Muscle of leg (tissue), 11 donors: Measurements from ENCODE around the gene FAM163B. TPM values are rescaled to one million over a fixed set of nuclear protein-coding genes. Genes with fewer than 3 reads are reported as not detected.

Experiments used
- DNase-seq: peaks from one replicate; pipeline ENCODE4 v3.0.0; 2013
- H3K27ac ChIP-seq: one replicate; pipeline ENCODE4 v1.5.1; 2013; ENCODE audit warnings: mild to moderate bottlenecking, low read length, control low read depth
- H3K27me3 ChIP-seq: one replicate; pipeline ENCODE4 v1.6.1; 2013; ENCODE audit warnings: low read length; ENCODE audit not compliant: control insufficient read depth, insufficient read depth
- H3K36me3 ChIP-seq: one replicate; pipeline ENCODE4 v1.6.1; 2013; ENCODE audit warnings: low read length; ENCODE audit not compliant: control insufficient read depth, insufficient read depth
- H3K4me1 ChIP-seq: one replicate; pipeline ENCODE4 v1.6.1; 2013; ENCODE audit warnings: low read length; ENCODE audit not compliant: control insufficient read depth, insufficient read depth
- H3K4me3 ChIP-seq: one replicate; pipeline ENCODE4 v1.5.1; 2013; ENCODE audit warnings: low read length, control low read depth
- H3K9me3 ChIP-seq: replicated peaks from 2 replicates; pipeline ENCODE4 v1.6.1; 2013; ENCODE audit warnings: low read depth, low read length; ENCODE audit not compliant: control insufficient read depth
- WGBS: methylation state at CpG from one replicate; pipeline ENCODE4 v1.1.5; 2013; ENCODE audit warnings: missing lambda C conversion rate; ENCODE audit not compliant: insufficient coverage; 5-methylcytosine and 5-hydroxymethylcytosine counted together
- polyA plus RNA-seq, 8 donors: library from polyadenylated mRNA; unstranded; fragments of 120-200 nt; gene quantifications; one replicate each; pipeline versions ENCODE4 v1.2.1 to v1.2.3, GENCODE V29; 2013; ENCODE audit warnings: inconsistent platforms in 1 of 8, low replicate concordance in 1 of 8; ENCODE audit not compliant: insufficient read length in 8 of 8, insufficient read depth in 1 of 8
- total RNA-seq: library from RNA; stranded (reverse); fragments of 120-200 nt; gene quantifications from one replicate; pipeline ENCODE4 v1.2.4, GENCODE V29; 2013

FAM163B gene
- total and polyA plus RNA-seq, 9 donors = 0.13 to 0.36 (median 0.18) TPM; not detected in 6

DNA sequence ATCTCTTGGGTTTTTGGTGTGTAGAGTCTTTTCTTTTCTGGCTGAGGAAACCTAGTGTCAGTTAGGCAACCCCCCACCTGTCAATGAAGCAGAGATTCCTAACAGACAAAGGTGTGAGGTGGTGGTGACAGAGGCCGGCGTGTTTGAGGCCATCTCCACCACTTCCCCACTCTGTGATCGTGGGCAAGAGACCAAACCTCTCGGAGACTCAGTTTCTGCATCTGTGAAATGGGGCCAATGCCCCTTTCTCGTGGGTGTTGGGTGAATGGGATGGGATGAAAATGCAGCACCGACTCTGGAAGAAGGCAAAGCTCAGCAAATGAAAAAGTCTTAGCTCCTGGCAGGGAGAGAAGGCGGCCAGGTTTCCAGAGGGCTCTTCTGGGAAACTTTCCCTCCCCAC is 807 bp downstream of the FAM163B start:
- H3K4me1 ChIP-seq = peaks cover 14% of the 10 kb centered on the region
- no peak overlapping the region for H3K27ac ChIP-seq
- WGBS = 60% methylated on average over 1 of the region's 7 CpGs
- H3K4me3 ChIP-seq = no peak overlapping the region
- H3K27me3 ChIP-seq = peaks cover 69% of the 10 kb centered on the region
- DNase-seq = no peak
- H3K9me3 ChIP-seq = no peaks in the 10 kb centered on the region
- H3K36me3 ChIP-seq = no peaks in the 10 kb centered on the region

DNA sequence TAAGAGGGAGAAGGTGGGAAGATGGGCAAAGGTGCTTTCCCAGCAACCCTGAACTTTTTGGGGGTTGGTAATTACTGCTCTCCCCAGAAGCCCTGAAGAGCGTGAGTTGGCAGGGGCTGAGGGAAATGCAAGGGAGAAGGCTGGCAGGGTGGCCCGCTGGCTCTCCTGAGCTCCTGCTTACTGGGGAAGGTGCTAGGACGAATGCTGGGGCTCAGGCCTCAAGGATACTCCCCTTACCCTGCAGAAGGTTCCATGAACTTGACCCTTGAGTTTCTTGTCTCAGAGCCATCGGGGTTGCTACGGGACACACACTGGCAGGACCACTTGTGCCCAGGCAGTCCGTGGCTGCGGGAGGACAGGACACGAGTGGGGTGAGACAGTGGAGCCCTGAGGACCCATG is 1.2 kb downstream of the FAM163B start:
- Histone ChIP-seq H3K4me3 (no peak overlapping the region), H3K9me3 (no peaks in the 10 kb centered on the region), H3K36me3 (no peaks in the 10 kb centered on the region), H3K27me3 (peaks cover 65% of the 10 kb centered on the region), H3K4me1 (peaks cover 14% of the 10 kb centered on the region), H3K27ac (no peak overlapping the region)
- 86% methylated on average over 4 of the region's 8 CpGs for WGBS
- no peak for DNase-seq

DNA sequence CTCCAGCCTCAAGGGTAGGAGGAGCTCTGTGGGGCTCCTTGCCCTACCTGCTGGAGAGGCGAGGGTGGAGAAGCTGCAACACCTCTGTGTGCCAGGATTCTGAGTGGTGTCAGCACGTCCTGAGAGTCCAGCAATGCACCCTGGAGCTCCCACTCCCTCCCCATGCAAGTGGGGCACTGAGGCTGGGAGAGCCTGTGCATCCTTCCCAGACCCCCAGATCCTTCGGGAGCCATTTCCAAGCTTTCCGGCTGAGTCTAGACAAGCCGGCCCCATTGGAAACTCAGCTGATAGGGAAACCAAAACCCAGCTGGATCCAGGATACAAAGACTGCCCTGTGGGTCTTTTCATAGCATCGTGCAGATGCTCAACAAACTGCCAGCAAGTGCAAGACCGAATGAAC is 1.8 kb downstream of the FAM163B start:
- DNase-seq = no peak
- Histone ChIP-seq H3K9me3 (no peaks in the 10 kb centered on the region), H3K27me3 (peaks cover 62% of the 10 kb centered on the region), H3K36me3 (no peaks in the 10 kb centered on the region), H3K4me3 (no peak overlapping the region), H3K4me1 (peaks cover 14% of the 10 kb centered on the region), H3K27ac (no peak overlapping the region)
- WGBS = 38% methylated on average over 5 of the region's 7 CpGs

DNA sequence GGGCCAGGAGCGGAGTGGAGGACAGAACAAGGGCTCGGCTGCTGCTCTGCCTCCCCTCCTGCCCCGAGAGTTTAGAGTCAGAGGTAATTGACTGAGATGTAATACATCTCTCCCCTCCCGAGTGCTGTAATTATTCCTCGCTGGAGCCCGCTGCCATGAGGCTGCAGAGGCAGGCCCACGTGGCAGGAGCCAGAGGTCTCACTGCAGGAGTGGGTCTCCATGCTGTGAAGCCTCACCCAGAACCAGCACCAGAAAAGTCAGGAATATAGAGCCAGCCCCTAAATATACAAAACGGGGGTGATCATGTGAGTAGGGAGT is 2.5 kb downstream of the FAM163B start:
- H3K36me3 ChIP-seq = no peaks in the 10 kb centered on the region
- no peak for DNase-seq
- H3K27ac ChIP-seq = no peak overlapping the region
- WGBS = 23% methylated on average over 4 of the region's 8 CpGs
- H3K4me1 ChIP-seq = peaks cover 16% of the 10 kb centered on the region
- no peak overlapping the region for H3K4me3 ChIP-seq
- H3K27me3 ChIP-seq = peaks cover 64% of the 10 kb centered on the region
- no peaks in the 10 kb centered on the region for H3K9me3 ChIP-seq

DNA sequence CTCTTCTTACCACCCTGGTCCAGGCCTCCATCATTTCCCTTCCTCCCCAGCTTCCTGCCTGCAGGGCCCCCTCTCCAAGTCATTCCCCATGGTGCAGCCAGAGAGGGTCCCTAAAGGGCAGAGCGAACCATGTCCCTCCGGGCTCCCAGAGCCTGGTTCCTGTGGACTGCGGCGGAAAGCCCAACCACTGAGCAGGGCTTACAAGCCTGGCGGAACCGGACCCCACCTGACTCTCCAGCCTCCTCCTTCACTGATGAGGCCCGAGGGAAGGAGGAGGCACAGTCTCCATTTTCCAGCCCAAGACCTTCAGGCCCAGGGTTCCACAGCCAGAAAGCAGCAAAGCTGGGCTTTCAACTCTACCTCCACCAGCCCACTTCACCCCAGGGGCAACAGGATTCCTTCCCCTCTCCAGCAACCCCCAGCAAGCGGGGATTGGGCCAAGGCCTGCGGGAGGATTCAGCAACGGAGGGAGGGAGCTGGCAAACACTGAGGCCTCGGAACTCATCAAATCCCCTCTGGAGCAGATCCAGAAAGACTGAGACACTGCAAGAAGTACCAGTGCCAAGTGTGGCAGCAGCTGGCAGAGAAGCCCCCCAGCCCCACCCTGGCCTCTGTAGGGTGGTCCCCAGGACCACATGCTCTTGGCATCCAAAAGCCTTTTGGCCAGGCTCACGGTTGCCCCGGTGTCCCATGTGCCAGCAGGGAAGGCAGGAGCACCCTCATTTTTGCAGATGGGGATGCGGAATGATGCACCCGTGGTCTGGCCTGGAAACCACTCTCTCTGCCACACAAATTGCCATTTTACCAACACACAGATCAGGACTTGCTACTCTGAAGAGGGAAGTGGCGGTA is 3.1 kb downstream of the FAM163B start:
- peaks cover 16% of the 10 kb centered on the region for H3K4me1 ChIP-seq
- H3K36me3 ChIP-seq = no peaks in the 10 kb centered on the region
- no peak overlapping the region for H3K27ac ChIP-seq
- WGBS = 45% methylated on average over 9 of the region's 16 CpGs
- peaks cover 70% of the 10 kb centered on the region for H3K27me3 ChIP-seq
- H3K4me3 ChIP-seq = no peak overlapping the region
- H3K9me3 ChIP-seq = no peaks in the 10 kb centered on the region
- peak; percentile 48 for DNase-seq

DNA sequence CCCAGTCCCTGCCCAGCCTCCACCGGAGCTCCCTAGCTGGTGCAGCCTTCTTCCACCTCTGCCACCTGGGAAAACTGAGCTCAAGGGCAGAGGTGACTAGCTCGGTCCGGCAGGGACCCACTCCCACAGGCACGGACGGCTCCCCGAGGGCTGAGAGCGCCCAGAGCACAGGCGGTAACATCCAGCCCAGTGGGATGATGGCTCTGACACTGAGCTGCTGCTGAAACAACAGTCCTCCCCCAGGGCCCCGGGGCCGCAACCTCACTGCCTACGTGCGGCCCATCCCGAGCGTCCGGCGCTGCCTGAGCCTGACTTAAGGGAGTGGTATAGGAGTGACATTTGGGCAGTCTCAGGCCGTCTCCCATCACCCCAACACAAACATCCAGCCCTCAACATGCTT is 3.7 kb downstream of the FAM163B start:
- Histone ChIP-seq H3K27me3 (peaks cover 72% of the 10 kb centered on the region), H3K4me1 (peaks cover 16% of the 10 kb centered on the region), H3K9me3 (no peaks in the 10 kb centered on the region), H3K36me3 (no peaks in the 10 kb centered on the region), H3K27ac (no peak overlapping the region), H3K4me3 (no peak overlapping the region)
- no peak for DNase-seq
- 80% methylated on average over 2 of the region's 17 CpGs for WGBS

DNA sequence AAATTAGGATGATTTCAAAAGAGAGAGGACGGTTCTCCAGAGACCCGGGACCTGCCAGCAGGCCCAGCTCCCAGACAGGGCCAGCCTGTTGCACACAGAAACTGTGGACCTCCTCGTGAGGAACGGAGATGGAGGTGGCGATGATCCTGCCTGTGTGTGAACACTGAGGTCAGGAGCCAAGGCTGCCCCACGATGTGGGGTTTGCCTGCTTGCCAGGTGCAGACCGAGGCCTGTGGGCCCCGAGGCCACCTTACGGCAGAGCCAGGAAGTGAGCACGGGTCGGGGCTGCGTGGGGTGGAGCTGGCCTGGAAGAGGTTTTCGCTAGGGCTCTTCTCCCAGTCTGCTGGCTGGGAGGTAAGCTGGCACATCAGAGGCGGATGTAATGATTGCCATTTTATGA is 4.3 kb downstream of the FAM163B start:
- Histone ChIP-seq H3K27ac (no peak overlapping the region), H3K9me3 (no peaks in the 10 kb centered on the region), H3K36me3 (no peaks in the 10 kb centered on the region), H3K27me3 (peaks cover 69% of the 10 kb centered on the region), H3K4me3 (no peak overlapping the region), H3K4me1 (peaks cover 16% of the 10 kb centered on the region)
- WGBS = 41% methylated on average over 13 of the region's 14 CpGs
- DNase-seq = no peak

DNA sequence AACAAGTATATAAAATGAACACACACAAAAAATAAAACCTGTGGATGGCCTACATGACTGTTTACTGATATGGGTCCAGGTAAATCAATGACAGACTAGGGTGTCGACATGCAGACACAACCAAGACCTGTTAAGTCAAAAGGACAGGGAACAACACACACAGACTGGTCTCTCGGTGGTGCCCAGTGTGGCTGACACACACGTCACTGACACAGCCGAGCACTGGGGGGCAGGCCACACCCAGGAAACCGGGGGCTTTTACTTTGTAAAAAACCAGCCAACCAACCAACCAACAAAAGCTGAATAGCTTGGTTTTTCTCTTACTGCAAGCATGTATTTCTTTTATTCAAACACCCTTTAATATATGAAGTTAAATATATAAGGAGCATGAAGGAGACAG is 5.0 kb downstream of the FAM163B start:
- Histone ChIP-seq H3K36me3 (no peaks in the 10 kb centered on the region), H3K27ac (no peak overlapping the region), H3K9me3 (no peaks in the 10 kb centered on the region), H3K4me1 (peaks cover 14% of the 10 kb centered on the region), H3K4me3 (no peak overlapping the region), H3K27me3 (peaks cover 64% of the 10 kb centered on the region)
- DNase-seq = no peak
- 44% methylated on average over 2 of the region's 5 CpGs for WGBS

DNA sequence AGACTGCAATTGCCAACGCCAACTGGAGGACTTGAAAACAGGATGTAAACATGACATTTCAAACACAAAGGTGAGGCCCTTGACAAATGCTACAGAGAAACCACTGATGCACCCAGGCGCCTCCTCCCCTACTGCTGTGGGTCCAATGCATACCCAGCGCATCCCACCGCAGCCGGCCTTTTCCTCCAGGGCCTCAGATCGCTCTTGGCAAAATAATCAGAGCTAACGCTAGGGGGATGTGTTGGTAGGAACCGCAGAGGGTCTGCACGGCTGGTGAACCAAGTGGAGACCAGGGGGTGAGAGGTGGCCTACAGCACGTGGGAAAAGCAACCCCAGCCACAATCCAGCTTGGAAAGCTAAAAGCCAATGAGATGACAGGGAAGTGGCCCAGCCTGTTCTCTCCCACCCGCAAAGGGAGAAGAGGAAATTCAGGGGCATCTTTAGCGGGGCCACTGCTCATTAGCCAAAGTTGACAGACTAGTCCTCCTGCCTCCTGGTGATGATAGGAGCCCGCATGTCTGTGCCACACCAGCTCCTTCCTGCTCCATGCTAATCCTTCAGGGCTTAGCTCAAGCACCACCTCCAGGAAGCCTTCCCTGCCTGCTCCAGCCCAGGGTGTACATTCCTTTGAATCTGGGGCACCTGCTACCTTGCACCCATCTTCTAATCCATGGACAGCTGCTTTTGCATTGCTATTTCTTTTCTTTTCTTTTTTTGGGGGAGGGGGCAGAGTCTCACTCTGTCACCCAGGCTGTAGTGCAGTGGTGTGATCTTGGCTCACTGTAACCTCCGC is 5.9 kb downstream of the FAM163B start:
- peaks cover under 1% of the 10 kb centered on the region for H3K9me3 ChIP-seq
- H3K27ac ChIP-seq = no peak overlapping the region
- H3K27me3 ChIP-seq = peaks cover 58% of the 10 kb centered on the region
- no peaks in the 10 kb centered on the region for H3K36me3 ChIP-seq
- DNase-seq = no peak
- H3K4me1 ChIP-seq = peaks cover 14% of the 10 kb centered on the region
- 57% methylated on average over 3 of the region's 14 CpGs for WGBS
- no peak overlapping the region for H3K4me3 ChIP-seq

DNA sequence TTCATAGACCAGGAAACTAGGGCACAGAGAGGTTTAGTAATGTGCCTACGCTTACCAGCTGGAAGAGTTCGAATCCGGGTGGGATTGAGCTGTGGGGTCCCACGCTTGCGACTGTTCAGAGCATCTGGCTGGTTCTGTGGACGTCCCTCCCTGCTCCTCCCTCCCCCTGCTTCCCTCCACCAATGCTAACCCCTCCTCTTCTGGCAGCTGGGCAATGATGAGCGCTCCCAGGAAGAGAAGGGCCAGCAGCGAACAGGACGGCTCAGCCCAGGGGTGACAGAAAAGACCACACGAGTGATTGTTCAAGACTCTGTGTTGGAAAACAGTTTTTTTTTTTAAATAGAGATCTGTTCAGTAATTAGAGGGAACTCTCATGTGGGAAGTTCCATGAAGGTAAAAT is 6.9 kb downstream of the FAM163B start:
- 24% methylated on average over 5 of the region's 10 CpGs for WGBS
- DNase-seq = no peak
- H3K4me1 ChIP-seq = peaks cover 14% of the 10 kb centered on the region
- H3K4me3 ChIP-seq = no peak overlapping the region
- H3K36me3 ChIP-seq = no peaks in the 10 kb centered on the region
- H3K27ac ChIP-seq = no peak overlapping the region
- peaks cover 47% of the 10 kb centered on the region for H3K27me3 ChIP-seq
- peaks cover 9% of the 10 kb centered on the region for H3K9me3 ChIP-seq
